ENCODE measurements around the gene ISLR.

Gene ISLR

DNA sequence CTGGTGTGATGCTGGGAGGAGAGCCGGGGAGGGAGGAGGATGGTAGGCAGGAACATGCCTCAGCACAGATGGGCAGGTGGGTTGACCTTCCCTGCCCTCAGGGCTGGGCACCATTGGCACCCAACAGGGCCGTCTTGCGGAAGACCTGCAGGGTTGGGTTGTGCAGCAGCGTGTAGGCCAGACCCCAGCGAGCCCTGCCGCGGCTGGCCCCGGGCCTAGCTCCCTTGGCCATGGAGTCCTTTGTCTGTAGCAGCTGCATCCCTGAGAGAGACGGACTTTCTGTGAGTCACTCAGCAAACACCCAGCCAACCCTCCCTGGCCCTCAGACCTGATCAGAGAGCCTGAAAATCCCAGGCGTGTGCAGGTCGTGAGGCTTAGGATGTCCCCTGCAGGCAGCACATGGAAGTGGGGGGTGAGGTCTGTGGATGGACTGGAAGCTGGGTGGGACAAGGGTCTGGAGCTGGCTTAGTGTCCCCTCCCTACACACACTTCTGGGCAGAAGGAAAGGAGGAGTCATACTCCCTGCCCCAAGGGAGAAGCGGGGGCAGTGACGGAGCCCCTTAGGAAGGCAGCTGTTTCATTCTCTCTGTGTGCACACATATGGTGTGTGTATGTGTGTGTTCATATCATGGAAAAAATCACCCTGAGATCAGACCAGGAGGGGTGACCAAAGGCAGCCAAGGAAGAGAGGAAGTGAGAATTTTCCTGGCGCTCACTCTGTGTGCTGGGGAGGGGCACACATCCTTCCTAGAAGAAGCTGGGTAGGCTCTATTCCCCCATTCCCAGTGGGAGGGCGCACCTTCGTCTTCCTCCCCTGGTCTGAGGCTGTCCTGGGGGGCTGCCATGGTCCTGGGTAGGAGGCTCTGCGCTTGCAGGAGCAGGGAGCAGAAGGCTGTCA, 6.7 kb downstream of the ISLR start:
- TF ChIP-seq, protein P1, sequence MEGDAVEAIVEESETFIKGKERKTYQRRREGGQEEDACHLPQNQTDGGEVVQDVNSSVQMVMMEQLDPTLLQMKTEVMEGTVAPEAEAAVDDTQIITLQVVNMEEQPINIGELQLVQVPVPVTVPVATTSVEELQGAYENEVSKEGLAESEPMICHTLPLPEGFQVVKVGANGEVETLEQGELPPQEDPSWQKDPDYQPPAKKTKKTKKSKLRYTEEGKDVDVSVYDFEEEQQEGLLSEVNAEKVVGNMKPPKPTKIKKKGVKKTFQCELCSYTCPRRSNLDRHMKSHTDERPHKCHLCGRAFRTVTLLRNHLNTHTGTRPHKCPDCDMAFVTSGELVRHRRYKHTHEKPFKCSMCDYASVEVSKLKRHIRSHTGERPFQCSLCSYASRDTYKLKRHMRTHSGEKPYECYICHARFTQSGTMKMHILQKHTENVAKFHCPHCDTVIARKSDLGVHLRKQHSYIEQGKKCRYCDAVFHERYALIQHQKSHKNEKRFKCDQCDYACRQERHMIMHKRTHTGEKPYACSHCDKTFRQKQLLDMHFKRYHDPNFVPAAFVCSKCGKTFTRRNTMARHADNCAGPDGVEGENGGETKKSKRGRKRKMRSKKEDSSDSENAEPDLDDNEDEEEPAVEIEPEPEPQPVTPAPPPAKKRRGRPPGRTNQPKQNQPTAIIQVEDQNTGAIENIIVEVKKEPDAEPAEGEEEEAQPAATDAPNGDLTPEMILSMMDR (IDR thresholded peaks at IDR 0.05; ENCODE audit: insufficient read depth, low read length, poor library complexity, severe bottlenecking) = no peak
- DNase-seq (ENCODE audit: extremely low read depth, insufficient read length) = no peak
- H3K36me3 ChIP-seq (ENCODE audit: control insufficient read depth, insufficient read depth, low read length) = no peaks in the 10 kb centered on the region
- H3K27me3 ChIP-seq (replicated peaks; ENCODE audit: control insufficient read depth, insufficient read depth, low read length) = 0 out of 2 replicates have a peak, but pooled peaks cover 1% of the 10 kb centered on the region
- no peak overlapping the region for H3K4me3 ChIP-seq (replicated peaks; ENCODE audit: low read depth, low read length)

GRCh38 chr15:74180881-74181602, 7.5 kb downstream of the ISLR start:
- Histone ChIP-seq H3K4me3 (replicated peaks; ENCODE audit: low read depth, low read length) (no peak overlapping the region), H3K36me3 (ENCODE audit: control insufficient read depth, insufficient read depth, low read length) (no peaks in the 10 kb centered on the region), H3K27me3 (replicated peaks; ENCODE audit: control insufficient read depth, insufficient read depth, low read length) (0 out of 2 replicates have a peak, but pooled peaks cover 1% of the 10 kb centered on the region)
- TF ChIP-seq, protein P1 (IDR thresholded peaks at IDR 0.05; ENCODE audit: insufficient read depth, low read length, poor library complexity, severe bottlenecking) = no peak
- peak; percentile 48 for DNase-seq (ENCODE audit: extremely low read depth, insufficient read length)

DNA sequence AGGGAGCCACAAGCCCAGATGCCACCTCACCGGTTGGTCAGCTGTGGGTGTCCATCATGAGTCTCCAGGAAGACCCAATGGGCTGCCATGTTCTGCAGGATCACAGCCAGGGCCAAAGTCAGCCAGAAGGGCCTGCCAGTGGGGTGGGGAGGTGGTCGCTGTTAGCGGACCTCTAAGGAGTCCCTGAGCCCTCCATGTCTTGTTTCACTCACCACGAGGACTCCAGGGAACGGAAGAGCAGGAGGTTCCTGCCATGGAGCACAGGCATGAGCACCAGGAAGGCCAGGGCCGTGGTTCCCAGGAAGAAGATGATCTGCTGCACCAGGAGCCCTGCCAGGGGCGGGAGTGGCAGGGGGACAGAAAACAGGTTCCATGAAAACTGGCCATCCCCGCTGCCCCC, 8.6 kb downstream of the ISLR start:
- Histone ChIP-seq H3K4me3 (replicated peaks; ENCODE audit: low read depth, low read length) (no peak overlapping the region), H3K27me3 (replicated peaks; ENCODE audit: control insufficient read depth, insufficient read depth, low read length) (0 out of 2 replicates have a peak, but pooled peaks cover 1% of the 10 kb centered on the region), H3K36me3 (ENCODE audit: control insufficient read depth, insufficient read depth, low read length) (no peaks in the 10 kb centered on the region)
- no peak for DNase-seq (ENCODE audit: extremely low read depth, insufficient read length)
- TF ChIP-seq, protein P1 (IDR thresholded peaks at IDR 0.05; ENCODE audit: insufficient read depth, low read length, poor library complexity, severe bottlenecking) = no peak

GRCh38 chr15:74184582-74185091, 11.1 kb downstream of the ISLR start:
- DNase-seq (ENCODE audit: extremely low read depth, insufficient read length) = no peak
- Histone ChIP-seq H3K4me3 (replicated peaks; ENCODE audit: low read depth, low read length) (no peak overlapping the region), H3K27me3 (replicated peaks; ENCODE audit: control insufficient read depth, insufficient read depth, low read length) (no peaks in the 10 kb centered on the region), H3K36me3 (ENCODE audit: control insufficient read depth, insufficient read depth, low read length) (no peaks in the 10 kb centered on the region)
- TF ChIP-seq, protein P1 (IDR thresholded peaks at IDR 0.05; ENCODE audit: insufficient read depth, low read length, poor library complexity, severe bottlenecking) = no peak

GRCh38 chr15:74185710-74186348, 12.3 kb downstream of the ISLR start:
- H3K27me3 ChIP-seq (replicated peaks; ENCODE audit: control insufficient read depth, insufficient read depth, low read length) = no peaks in the 10 kb centered on the region
- no peak overlapping the region for H3K4me3 ChIP-seq (replicated peaks; ENCODE audit: low read depth, low read length)
- no peak for DNase-seq (ENCODE audit: extremely low read depth, insufficient read length)
- TF ChIP-seq, protein P1 (IDR thresholded peaks at IDR 0.05; ENCODE audit: insufficient read depth, low read length, poor library complexity, severe bottlenecking) = no peak
- no peaks in the 10 kb centered on the region for H3K36me3 ChIP-seq (ENCODE audit: control insufficient read depth, insufficient read depth, low read length)

Measured in GM06990 (cell line).